ENCODE measurements around the gene TRIM59.

Gene TRIM59

DNA sequence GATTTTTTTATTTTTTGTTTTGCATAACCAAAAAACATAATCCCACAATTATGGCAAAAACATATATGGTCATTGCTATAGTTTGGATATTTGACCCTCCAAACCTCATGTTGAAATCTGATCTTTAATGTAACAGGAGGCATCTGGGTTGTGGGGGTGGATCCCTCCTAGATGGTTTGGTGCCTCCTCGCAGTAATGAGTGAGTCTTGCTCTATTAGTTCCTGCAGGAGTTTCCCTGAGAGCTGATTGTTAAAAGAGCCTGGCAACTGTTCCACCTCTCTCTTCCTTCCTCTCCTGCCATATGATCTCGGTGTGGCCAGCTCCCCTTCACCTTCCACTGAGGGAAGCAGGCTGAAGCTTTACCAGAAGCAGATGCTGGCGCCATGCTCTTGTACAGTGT lies 33.2 kb upstream of the TRIM59 start:
- no peaks in the 10 kb centered on the region for H3K9me3 ChIP-seq (ENCODE audit: severe bottlenecking)
- TF ChIP-seq, protein P1, sequence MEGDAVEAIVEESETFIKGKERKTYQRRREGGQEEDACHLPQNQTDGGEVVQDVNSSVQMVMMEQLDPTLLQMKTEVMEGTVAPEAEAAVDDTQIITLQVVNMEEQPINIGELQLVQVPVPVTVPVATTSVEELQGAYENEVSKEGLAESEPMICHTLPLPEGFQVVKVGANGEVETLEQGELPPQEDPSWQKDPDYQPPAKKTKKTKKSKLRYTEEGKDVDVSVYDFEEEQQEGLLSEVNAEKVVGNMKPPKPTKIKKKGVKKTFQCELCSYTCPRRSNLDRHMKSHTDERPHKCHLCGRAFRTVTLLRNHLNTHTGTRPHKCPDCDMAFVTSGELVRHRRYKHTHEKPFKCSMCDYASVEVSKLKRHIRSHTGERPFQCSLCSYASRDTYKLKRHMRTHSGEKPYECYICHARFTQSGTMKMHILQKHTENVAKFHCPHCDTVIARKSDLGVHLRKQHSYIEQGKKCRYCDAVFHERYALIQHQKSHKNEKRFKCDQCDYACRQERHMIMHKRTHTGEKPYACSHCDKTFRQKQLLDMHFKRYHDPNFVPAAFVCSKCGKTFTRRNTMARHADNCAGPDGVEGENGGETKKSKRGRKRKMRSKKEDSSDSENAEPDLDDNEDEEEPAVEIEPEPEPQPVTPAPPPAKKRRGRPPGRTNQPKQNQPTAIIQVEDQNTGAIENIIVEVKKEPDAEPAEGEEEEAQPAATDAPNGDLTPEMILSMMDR (IDR thresholded peaks at IDR 0.05; ENCODE audit: poor library complexity, severe bottlenecking) = no peak
- no peaks in the 10 kb centered on the region for H3K4me1 ChIP-seq (ENCODE audit: insufficient read depth, poor library complexity, severe bottlenecking)
- no peaks in the 10 kb centered on the region for H3K36me3 ChIP-seq (ENCODE audit: low read depth)
- H3K4me3 ChIP-seq (ENCODE audit: severe bottlenecking) = no peak overlapping the region
- ATAC-seq (ENCODE audit: low read depth) (no peak), DNase-seq (ENCODE audit: low spot score) (no peak)
- no peaks in the 10 kb centered on the region for H3K27me3 ChIP-seq (ENCODE audit: insufficient read depth, poor library complexity, severe bottlenecking)
- no peak overlapping the region for H3K27ac ChIP-seq (ENCODE audit: poor library complexity, severe bottlenecking)

DNA sequence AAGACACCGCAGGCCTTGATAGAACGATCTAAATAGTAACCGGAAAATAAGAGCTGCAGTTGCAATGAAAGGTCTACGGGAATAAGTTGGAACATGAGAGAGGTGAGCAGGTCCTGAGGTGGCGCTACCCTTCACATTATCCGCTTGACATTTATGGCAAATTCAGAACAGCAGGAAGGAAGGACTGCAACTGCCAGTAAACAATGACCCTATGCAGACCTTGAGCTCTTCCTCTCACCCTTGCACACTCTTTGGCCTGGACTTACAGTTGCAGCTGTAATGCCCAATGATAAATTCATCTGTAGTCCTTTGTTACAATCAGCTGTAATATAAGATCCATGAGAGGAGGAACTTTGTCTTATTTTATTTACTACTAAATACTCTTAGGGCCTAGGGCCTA lies 32.3 kb upstream of the TRIM59 start:
- no peak for DNase-seq (ENCODE audit: low spot score)
- Histone ChIP-seq H3K36me3 (ENCODE audit: low read depth) (no peaks in the 10 kb centered on the region), H3K4me1 (ENCODE audit: insufficient read depth, poor library complexity, severe bottlenecking) (no peaks in the 10 kb centered on the region), H3K9me3 (ENCODE audit: severe bottlenecking) (no peaks in the 10 kb centered on the region), H3K4me3 (ENCODE audit: severe bottlenecking) (no peak overlapping the region), H3K27me3 (ENCODE audit: insufficient read depth, poor library complexity, severe bottlenecking) (no peaks in the 10 kb centered on the region), H3K27ac (ENCODE audit: poor library complexity, severe bottlenecking) (no peak overlapping the region)
- TF ChIP-seq, protein P1 (IDR thresholded peaks at IDR 0.05; ENCODE audit: poor library complexity, severe bottlenecking) = no peak
- ATAC-seq (ENCODE audit: low read depth) = no peak

DNA sequence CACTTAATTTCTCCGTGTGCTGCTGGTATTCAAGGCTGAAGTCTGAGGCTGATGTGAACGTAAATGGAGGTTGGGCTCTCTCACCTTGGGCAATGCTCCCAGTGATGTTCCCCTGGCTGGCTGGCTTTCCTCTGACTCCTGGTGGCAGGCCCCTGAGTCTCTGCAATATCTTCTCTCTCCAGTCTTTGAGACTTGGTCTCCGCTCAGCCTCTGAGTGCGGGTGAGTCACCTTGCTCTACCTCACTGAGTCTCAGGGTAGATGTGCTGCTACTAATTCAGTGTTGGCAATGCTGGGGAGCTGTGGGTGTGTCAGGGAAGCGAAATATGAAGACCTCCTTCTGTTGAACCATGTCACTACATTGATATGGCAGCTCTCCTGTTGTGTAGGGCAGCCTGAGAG lies 31.3 kb upstream of the TRIM59 start:
- H3K4me3 ChIP-seq (ENCODE audit: severe bottlenecking) = no peak overlapping the region
- TF ChIP-seq, protein P1 (IDR thresholded peaks at IDR 0.05; ENCODE audit: poor library complexity, severe bottlenecking) = no peak
- H3K4me1 ChIP-seq (ENCODE audit: insufficient read depth, poor library complexity, severe bottlenecking) = no peaks in the 10 kb centered on the region
- DNase-seq (ENCODE audit: low spot score) (no peak), ATAC-seq (ENCODE audit: low read depth) (no peak)
- no peaks in the 10 kb centered on the region for H3K9me3 ChIP-seq (ENCODE audit: severe bottlenecking)
- no peak overlapping the region for H3K27ac ChIP-seq (ENCODE audit: poor library complexity, severe bottlenecking)
- no peaks in the 10 kb centered on the region for H3K27me3 ChIP-seq (ENCODE audit: insufficient read depth, poor library complexity, severe bottlenecking)
- H3K36me3 ChIP-seq (ENCODE audit: low read depth) = no peaks in the 10 kb centered on the region

DNA sequence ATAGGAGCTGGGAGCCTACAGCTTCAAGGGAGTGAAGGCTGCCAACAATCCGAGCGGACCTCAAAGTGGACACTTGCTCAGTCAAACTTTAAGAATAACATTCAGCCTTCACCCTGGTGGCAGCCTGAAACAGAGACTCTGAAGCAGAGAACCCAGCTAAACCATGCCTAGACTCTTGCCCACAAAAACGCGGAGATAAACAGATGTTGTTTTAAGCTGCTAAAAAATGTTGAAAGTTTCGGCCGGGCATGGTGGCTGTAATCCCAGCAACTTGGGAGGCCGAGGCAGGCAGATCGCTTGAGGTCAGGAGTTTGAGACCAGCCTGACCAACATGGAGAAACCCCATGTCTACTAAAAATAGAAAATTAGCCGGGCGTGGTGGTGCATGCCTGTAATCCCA lies 29.8 kb upstream of the TRIM59 start:
- Histone ChIP-seq H3K27ac (ENCODE audit: poor library complexity, severe bottlenecking) (no peak overlapping the region), H3K4me1 (ENCODE audit: insufficient read depth, poor library complexity, severe bottlenecking) (peaks cover 4% of the 10 kb centered on the region), H3K27me3 (ENCODE audit: insufficient read depth, poor library complexity, severe bottlenecking) (no peaks in the 10 kb centered on the region), H3K9me3 (ENCODE audit: severe bottlenecking) (no peaks in the 10 kb centered on the region), H3K4me3 (ENCODE audit: severe bottlenecking) (no peak overlapping the region), H3K36me3 (ENCODE audit: low read depth) (no peaks in the 10 kb centered on the region)
- ATAC-seq (ENCODE audit: low read depth) = no peak
- no peak for DNase-seq (ENCODE audit: low spot score)
- TF ChIP-seq, protein P1 (IDR thresholded peaks at IDR 0.05; ENCODE audit: poor library complexity, severe bottlenecking) = no peak

DNA sequence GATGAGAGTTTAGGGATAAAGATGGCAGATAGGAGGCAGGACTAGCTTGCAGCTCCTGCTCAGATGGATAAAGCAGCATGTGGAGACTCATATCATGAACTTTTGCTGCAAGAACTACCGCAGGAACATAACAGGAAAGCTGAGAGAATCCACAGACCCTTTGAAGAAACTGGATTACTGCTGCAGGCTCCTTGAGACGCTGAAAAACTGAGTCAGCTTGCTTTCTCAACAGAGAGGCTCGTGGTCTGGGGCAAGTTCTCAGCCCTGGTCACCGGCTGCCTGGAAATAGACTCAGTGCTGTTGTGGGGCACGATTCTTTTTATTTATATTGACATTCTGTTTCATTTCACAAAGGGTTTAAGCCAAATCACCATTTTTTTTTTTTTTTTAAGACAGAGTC lies 28.8 kb upstream of the TRIM59 start:
- Histone ChIP-seq H3K36me3 (ENCODE audit: low read depth) (no peaks in the 10 kb centered on the region), H3K4me3 (ENCODE audit: severe bottlenecking) (no peak overlapping the region), H3K27ac (ENCODE audit: poor library complexity, severe bottlenecking) (no peak overlapping the region), H3K27me3 (ENCODE audit: insufficient read depth, poor library complexity, severe bottlenecking) (no peaks in the 10 kb centered on the region), H3K4me1 (ENCODE audit: insufficient read depth, poor library complexity, severe bottlenecking) (peaks cover 10% of the 10 kb centered on the region), H3K9me3 (ENCODE audit: severe bottlenecking) (no peaks in the 10 kb centered on the region)
- no peak for ATAC-seq (ENCODE audit: low read depth)
- no peak for DNase-seq (ENCODE audit: low spot score)
- TF ChIP-seq, protein P1 (IDR thresholded peaks at IDR 0.05; ENCODE audit: poor library complexity, severe bottlenecking) = no peak
